A204.1 (cell line): ENCODE measurements around the gene ZNF853.
"Not testable (repeated sequence)": the region's sequence is repeated elsewhere in the genome, so short reads cannot be mapped to it uniquely, and the experiment has no call there.

Experiments used
- FAIRE-seq: peaks from 2 replicates; lab custom pipeline; 2012; peaks lifted over from hg19 to GRCh38; lab: Jason Lieb, UNC

ZNF853 gene

GRCh38 chr7:6606866-6607583 is 8.4 kb upstream of the ZNF853 start:
- no peak for FAIRE-seq

- FAIRE-seq, result no peak
These were observed 7.8 kb upstream of the ZNF853 start for GRCh38 chr7:6607651-6608051.

- FAIRE-seq, result no peak
These were observed 7.3 kb upstream of the ZNF853 start for GRCh38 chr7:6608081-6608480.

GRCh38 chr7:6608794-6609193 is 6.6 kb upstream of the ZNF853 start:
- no peak for FAIRE-seq

- FAIRE-seq, result no peak
These were observed 2.6 kb upstream of the ZNF853 start for GRCh38 chr7:6612819-6613218.

- FAIRE-seq, result no peak
These were observed 1.7 kb upstream of the ZNF853 start for GRCh38 chr7:6613706-6614105.

GRCh38 chr7:6615723-6616555 is 529 bp downstream of the ZNF853 start:
- FAIRE-seq, result no peak

GRCh38 chr7:6616854-6617643 is 1.6 kb downstream of the ZNF853 start:
- FAIRE-seq, result no peak

GRCh38 chr7:6618621-6619020 is 3.2 kb downstream of the ZNF853 start:
- FAIRE-seq, result no peak

- FAIRE-seq, result no peak
These were observed 4.6 kb downstream of the ZNF853 start for GRCh38 chr7:6619961-6620360.

- no peak for FAIRE-seq
These were observed 6.1 kb downstream of the ZNF853 start for GRCh38 chr7:6621195-6622133.

- no peak for FAIRE-seq
These were observed 6.8 kb downstream of the ZNF853 start for GRCh38 chr7:6622134-6622710.

GRCh38 chr7:6623589-6624245 is 8.3 kb downstream of the ZNF853 start:
- FAIRE-seq, result no peak

- no peak for FAIRE-seq
These were observed 8.8 kb downstream of the ZNF853 start for GRCh38 chr7:6624246-6624611.

GRCh38 chr7:6628045-6628444 is 12.6 kb downstream of the ZNF853 start:
- no peak for FAIRE-seq

GRCh38 chr7:6630007-6630849 is 14.8 kb downstream of the ZNF853 start:
- no peak for FAIRE-seq

GRCh38 chr7:6631605-6632004 is 16.2 kb downstream of the ZNF853 start:
- no peak for FAIRE-seq

GRCh38 chr7:6634021-6634420 is 18.6 kb downstream of the ZNF853 start:
- FAIRE-seq, result no peak

GRCh38 chr7:6634971-6635370 is 19.6 kb downstream of the ZNF853 start:
- not testable (repeated sequence) for FAIRE-seq
